K562 (cell line): ENCODE data around the gene HOTAIR. TPM values are rescaled to one million over a fixed set of nuclear protein-coding genes. Genes with fewer than 3 reads are reported as not detected.

Source experiments
- ATF7 ChIP-seq: fragments of 450-650 bp; IDR thresholded peaks from 2 replicates; pipeline ENCODE4 v1.7.1; 2014; ENCODE audit warnings: mild to moderate bottlenecking, moderate library complexity
- CCAR2 ChIP-seq: fragments of 200-400 bp; formaldehyde crosslinking; IDR thresholded peaks from 2 replicates; pipeline ENCODE4 v1.6.1; 2017; ENCODE audit warnings: mild to moderate bottlenecking, low read depth, low read length
- CSDE1 ChIP-seq, 2 experiments: fragments of 450-650 bp; IDR thresholded peaks; 2 replicates each; pipeline ENCODE4 v1.6.1; 2016; ENCODE audit warnings: mild to moderate bottlenecking in 1 of 2
- ESRRB ChIP-seq: fragments of 250-450 bp; sonication (Bioruptor Pico); IDR thresholded peaks from 2 replicates; pipeline ENCODE4 v1.5.0; 2020; ENCODE audit warnings: mild to moderate bottlenecking, moderate library complexity, borderline replicate concordance
- EZH2 ChIP-seq: IDR thresholded peaks from 2 replicates; pipeline ENCODE4 v1.6.1; 2012; ENCODE audit warnings: low read depth, mild to moderate bottlenecking, inconsistent platforms, low read length, borderline replicate concordance
- FOXJ2 ChIP-seq: fragments of 200-800 bp; sonication (Bioruptor generic); IDR thresholded peaks from 2 replicates; pipeline ENCODE4 v1.6.1; 2016; ENCODE audit warnings: missing genetic modification characterization, missing compliant biosample characterization
- GATAD2A ChIP-seq: fragments of 450-650 bp; IDR thresholded peaks from 2 replicates; pipeline ENCODE4 v1.6.1; 2017
- RAD21 ChIP-seq, 2 experiments: fragments of 250-450 bp in 1 of 2; fragments of 450-650 bp in 1 of 2; sonication (Bioruptor Pico) in 1 of 2; formaldehyde crosslinking in 1 of 2; IDR thresholded peaks in 1 of 2; conservative IDR thresholded peaks in 1 of 2; 2 replicates each; pipeline versions ENCODE4 v1.4.0 to v1.8.0; 2020 to 2022; ENCODE audit warnings: mild to moderate bottlenecking in 2 of 2, moderate library complexity in 1 of 2
- TAF1 ChIP-seq: IDR thresholded peaks from 2 replicates; pipeline ENCODE4 v1.6.1; 2011; ENCODE audit warnings: mild to moderate bottlenecking, low read length, moderate library complexity; ENCODE audit not compliant: insufficient read depth, control insufficient read depth, severe bottlenecking; ENCODE audit errors: extremely low read depth
- ZC3H11A ChIP-seq: IDR thresholded peaks from 2 replicates; pipeline ENCODE4 v1.6.1; 2012; ENCODE audit warnings: low read depth, low read length, improper control_type of control experiment
- ZNF121 ChIP-seq: sonication (generic); formaldehyde crosslinking; conservative IDR thresholded peaks from 2 replicates; pipeline ENCODE4 v1.8.0; 2022; ENCODE audit warnings: missing genetic modification reagents
- ZNF354B ChIP-seq: fragments of 250-450 bp; sonication (Bioruptor Pico); IDR thresholded peaks from 2 replicates; pipeline ENCODE4 v1.4.0; 2020
- polyA plus RNA-seq, 8 experiments: library from polyadenylated mRNA; depleted of rRNA in 4 of 8; stranded (reverse) in 5 of 8; unstranded in 3 of 8; fragments of >200 nt; fragmentation: Nextera tagmentation in 2 of 8; fragmentation: Illumina TruSeq in 1 of 8; extraction: Ambion mirVana in 2 of 8; extraction: Trizol in 1 of 8; gene quantifications; 2 replicates each; pipeline versions ENCODE4 v1.2.1 to v1.2.3, GENCODE V29; 2011 to 2014; ENCODE audit warnings: inconsistent platforms in 1 of 8, missing spikeins in 1 of 8
- total RNA-seq, 7 experiments: library from RNA; depleted of rRNA in 6 of 7; stranded (reverse); fragments of >200 nt in 6 of 7; fragmentation: Illumina TruSeq in 2 of 7; extraction: Trizol in 2 of 7; gene quantifications; 2 replicates each; pipeline versions ENCODE4 v1.2.1 to v1.2.3, GENCODE V29; 2011 to 2021; ENCODE audit warnings: low replicate concordance in 1 of 7
- TF ChIP-seq, protein P1 (sequence below): fragments of 450-650 bp; IDR thresholded peaks from 2 replicates; pipeline ENCODE4 v1.6.1; 2017; ENCODE audit warnings: mild to moderate bottlenecking, moderate library complexity
- TF ChIP-seq, protein P2 (sequence below): fragments of 450-650 bp; IDR thresholded peaks from 2 replicates; pipeline ENCODE4 v1.7.0; 2016; ENCODE audit warnings: borderline replicate concordance
- TF ChIP-seq, protein P3 (sequence below): fragments of 450-650 bp; conservative IDR thresholded peaks from 2 replicates; pipeline ENCODE4 v1.6.1; 2016; ENCODE audit warnings: missing genetic modification characterization, low read depth, mild to moderate bottlenecking, missing compliant biosample characterization, moderate library complexity

The HOTAIR gene
- total and polyA plus RNA-seq, 9 of the 15 experiments (the other 6 are each of a cell fraction or from before 2014, with no cell fraction given) = 0.04 TPM; not detected in 8

DNA sequence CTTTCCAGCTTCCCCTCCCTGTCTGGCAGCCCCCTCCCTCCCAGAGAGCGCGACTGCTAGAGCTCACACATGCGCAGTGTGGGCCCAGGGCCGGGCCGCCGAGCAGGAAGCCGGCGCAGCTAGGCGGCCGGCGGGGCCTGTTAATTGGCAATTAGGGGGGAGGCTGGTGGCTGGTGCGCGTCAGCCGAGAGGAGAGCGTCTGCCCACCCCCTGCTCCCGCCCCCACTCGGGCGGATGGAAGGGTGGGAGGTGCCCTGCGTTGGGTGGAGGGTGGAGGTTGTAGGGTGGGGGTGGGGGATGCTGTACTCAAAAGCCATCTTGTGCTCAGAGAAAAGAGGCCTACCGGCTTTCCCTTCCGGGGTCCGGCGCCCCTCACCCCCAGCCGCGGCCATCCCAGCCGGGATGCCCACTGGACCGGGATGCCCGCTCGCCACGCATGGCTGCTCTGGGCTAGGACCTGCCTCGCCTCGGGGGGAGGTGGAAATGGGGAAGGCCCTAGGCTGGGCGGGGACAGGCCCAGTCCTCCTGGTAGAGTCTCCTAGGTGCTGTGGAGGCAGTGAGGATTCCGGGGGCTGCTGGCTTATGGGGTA, 43.2 kb upstream of the HOTAIR start (continued):
- TF ChIP-seq, protein P1, sequence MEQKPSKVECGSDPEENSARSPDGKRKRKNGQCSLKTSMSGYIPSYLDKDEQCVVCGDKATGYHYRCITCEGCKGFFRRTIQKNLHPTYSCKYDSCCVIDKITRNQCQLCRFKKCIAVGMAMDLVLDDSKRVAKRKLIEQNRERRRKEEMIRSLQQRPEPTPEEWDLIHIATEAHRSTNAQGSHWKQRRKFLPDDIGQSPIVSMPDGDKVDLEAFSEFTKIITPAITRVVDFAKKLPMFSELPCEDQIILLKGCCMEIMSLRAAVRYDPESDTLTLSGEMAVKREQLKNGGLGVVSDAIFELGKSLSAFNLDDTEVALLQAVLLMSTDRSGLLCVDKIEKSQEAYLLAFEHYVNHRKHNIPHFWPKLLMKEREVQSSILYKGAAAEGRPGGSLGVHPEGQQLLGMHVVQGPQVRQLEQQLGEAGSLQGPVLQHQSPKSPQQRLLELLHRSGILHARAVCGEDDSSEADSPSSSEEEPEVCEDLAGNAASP = no peak
- TF ChIP-seq ESRRB (CRISPR knock-in tag) (no peak), CSDE1 (IDR thresholded peaks at IDR 0.05) (no peak), ATF7 (no peak), RAD21 (CRISPR knock-in tag; conservative IDR thresholded peaks at IDR 0.05 in 1 of 2, IDR thresholded peaks at IDR 0.05 in 1 of 2) (no peak), CCAR2 (no peak), GATAD2A (no peak), ZNF354B (CRISPR knock-in tag) (no peak), ZNF121 (CRISPR knock-in tag) (no peak), ZC3H11A (no peak), EZH2 (no peak), FOXJ2 (tag) (no peak), TAF1 (peak; percentile 75)
- TF ChIP-seq, protein P2, sequence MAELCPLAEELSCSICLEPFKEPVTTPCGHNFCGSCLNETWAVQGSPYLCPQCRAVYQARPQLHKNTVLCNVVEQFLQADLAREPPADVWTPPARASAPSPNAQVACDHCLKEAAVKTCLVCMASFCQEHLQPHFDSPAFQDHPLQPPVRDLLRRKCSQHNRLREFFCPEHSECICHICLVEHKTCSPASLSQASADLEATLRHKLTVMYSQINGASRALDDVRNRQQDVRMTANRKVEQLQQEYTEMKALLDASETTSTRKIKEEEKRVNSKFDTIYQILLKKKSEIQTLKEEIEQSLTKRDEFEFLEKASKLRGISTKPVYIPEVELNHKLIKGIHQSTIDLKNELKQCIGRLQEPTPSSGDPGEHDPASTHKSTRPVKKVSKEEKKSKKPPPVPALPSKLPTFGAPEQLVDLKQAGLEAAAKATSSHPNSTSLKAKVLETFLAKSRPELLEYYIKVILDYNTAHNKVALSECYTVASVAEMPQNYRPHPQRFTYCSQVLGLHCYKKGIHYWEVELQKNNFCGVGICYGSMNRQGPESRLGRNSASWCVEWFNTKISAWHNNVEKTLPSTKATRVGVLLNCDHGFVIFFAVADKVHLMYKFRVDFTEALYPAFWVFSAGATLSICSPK = no peak
- TF ChIP-seq, protein P3, sequence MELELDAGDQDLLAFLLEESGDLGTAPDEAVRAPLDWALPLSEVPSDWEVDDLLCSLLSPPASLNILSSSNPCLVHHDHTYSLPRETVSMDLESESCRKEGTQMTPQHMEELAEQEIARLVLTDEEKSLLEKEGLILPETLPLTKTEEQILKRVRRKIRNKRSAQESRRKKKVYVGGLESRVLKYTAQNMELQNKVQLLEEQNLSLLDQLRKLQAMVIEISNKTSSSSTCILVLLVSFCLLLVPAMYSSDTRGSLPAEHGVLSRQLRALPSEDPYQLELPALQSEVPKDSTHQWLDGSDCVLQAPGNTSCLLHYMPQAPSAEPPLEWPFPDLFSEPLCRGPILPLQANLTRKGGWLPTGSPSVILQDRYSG (tag) = no peak
